Measurements from ENCODE around the gene DDI1. TPM values are rescaled to one million over a fixed set of nuclear protein-coding genes. Genes with fewer than 3 reads are reported as not detected.

DDI1 gene
- total RNA-seq, 1 experiment from 2014 or later, result not detected

- H4K20me1 ChIP-seq (ENCODE audit: insufficient read depth), result no peaks in the 10 kb centered on the region
- ChIA-PET RAD21 (ENCODE audit: low non-redundant PET in 1 of 2, low total read pairs in 2 of 2, uncharacterized antibody in 2 of 2, unreplicated experiment in 2 of 2) (no interaction called here), POLR2A (no interaction called here), CTCF (no interaction called here)
- intact Hi-C loops (cut with micrococcal nuclease), result no loop called here
- H3K4me3 ChIP-seq (replicated peaks in 1 of 2; ENCODE audit: low read depth in 1 of 2, low read length in 2 of 2), result no peak overlapping the region
- H3K4me1 ChIP-seq (ENCODE audit: control insufficient read depth in 1 of 2, insufficient read depth in 2 of 2, low read length in 2 of 2), result no peaks in the 10 kb centered on the region
- H2AFZ ChIP-seq (ENCODE audit: low read depth, low read length, poor library complexity, severe bottlenecking), result no peak overlapping the region
- no peaks in the 10 kb centered on the region for H3K79me2 ChIP-seq (ENCODE audit: insufficient read depth, low read length)
- H3K9me3 ChIP-seq (ENCODE audit: control insufficient read depth in 1 of 2, insufficient read depth in 1 of 2, low read depth in 1 of 2, low read length in 2 of 2), result no peaks in the 10 kb centered on the region
- no peaks in the 10 kb centered on the region for H3K36me3 ChIP-seq (ENCODE audit: control insufficient read depth in 1 of 2, insufficient read depth in 2 of 2, low read length in 2 of 2)
- no peak overlapping the region for H3K9ac ChIP-seq (ENCODE audit: low read length)
- DNase-seq (ENCODE audit: low read depth, low spot score) (no peak), ATAC-seq (no peak)
- TF ChIP-seq FOSL1 (IDR thresholded peaks at IDR 0.05; ENCODE audit: low read depth) (no peak), SRF (IDR thresholded peaks at IDR 0.05; ENCODE audit: low read depth) (no peak), POLR2AphosphoS5 (IDR thresholded peaks at IDR 0.05; ENCODE audit: low read depth, low read length) (no peak)
- no peak overlapping the region for H3K4me2 ChIP-seq (ENCODE audit: low read length)
- H3K27ac ChIP-seq (ENCODE audit: low read depth, low read length), result no peak overlapping the region
- no peaks in the 10 kb centered on the region for H3K9me2 ChIP-seq (ENCODE audit: insufficient read depth)
- BruUV-seq (replicated peaks), result no TSS peak
- no peaks in the 10 kb centered on the region for H3K27me3 ChIP-seq (ENCODE audit: insufficient read depth, low read length)
Observed at GRCh38 chr11:104033561-104033960, 2.9 kb upstream of the DDI1 start.

GRCh38 chr11:104036995-104037394 is 555 bp downstream of the DDI1 start:
- H3K4me3 ChIP-seq (replicated peaks in 1 of 2; ENCODE audit: low read depth in 1 of 2, low read length in 2 of 2), result no peak overlapping the region
- intact Hi-C loops (cut with micrococcal nuclease), result no loop called here
- BruUV-seq (replicated peaks), result no TSS peak
- no peak overlapping the region for H3K4me2 ChIP-seq (ENCODE audit: low read length)
- ChIA-PET POLR2A (no interaction called here), CTCF (no interaction called here), RAD21 (ENCODE audit: low non-redundant PET in 1 of 2, low total read pairs in 2 of 2, uncharacterized antibody in 2 of 2, unreplicated experiment in 2 of 2) (no interaction called here)
- no peaks in the 10 kb centered on the region for H4K20me1 ChIP-seq (ENCODE audit: insufficient read depth)
- H3K4me1 ChIP-seq (ENCODE audit: control insufficient read depth in 1 of 2, insufficient read depth in 2 of 2, low read length in 2 of 2), result no peaks in the 10 kb centered on the region
- H3K79me2 ChIP-seq (ENCODE audit: insufficient read depth, low read length), result no peaks in the 10 kb centered on the region
- no peak overlapping the region for H3K9ac ChIP-seq (ENCODE audit: low read length)
- no peak overlapping the region for H3K27ac ChIP-seq (ENCODE audit: low read depth, low read length)
- H2AFZ ChIP-seq (ENCODE audit: low read depth, low read length, poor library complexity, severe bottlenecking), result no peak overlapping the region
- no peaks in the 10 kb centered on the region for H3K27me3 ChIP-seq (ENCODE audit: insufficient read depth, low read length)
- H3K9me3 ChIP-seq (ENCODE audit: control insufficient read depth in 1 of 2, insufficient read depth in 1 of 2, low read depth in 1 of 2, low read length in 2 of 2), result no peaks in the 10 kb centered on the region
- DNase-seq (ENCODE audit: low read depth, low spot score) (no peak), ATAC-seq (no peak)
- TF ChIP-seq EZH2phosphoT487 (IDR thresholded peaks at IDR 0.05; ENCODE audit: borderline replicate concordance) (no peak), SP1 (IDR thresholded peaks at IDR 0.05; ENCODE audit: low read depth) (no peak), ZBTB33 (IDR thresholded peaks at IDR 0.05; ENCODE audit: extremely low read depth, insufficient replicate concordance, low read length) (no peak), JUND (IDR thresholded peaks at IDR 0.05) (no peak), REST (IDR thresholded peaks at IDR 0.05; ENCODE audit: low read depth) (no peak; the same call in 1 of the 2 replicates), CTCF (IDR thresholded peaks at IDR 0.05 in 2 of 3, conservative IDR thresholded peaks at IDR 0.05 in 1 of 3; ENCODE audit: borderline replicate concordance in 1 of 3, insufficient read depth in 1 of 3, low read depth in 2 of 3, low read length in 2 of 3) (no peak)
- no peaks in the 10 kb centered on the region for H3K36me3 ChIP-seq (ENCODE audit: control insufficient read depth in 1 of 2, insufficient read depth in 2 of 2, low read length in 2 of 2)
- no peaks in the 10 kb centered on the region for H3K9me2 ChIP-seq (ENCODE audit: insufficient read depth)

Data from HCT116 (cell line).